ENCODE measurements around the gene IQGAP1.

The IQGAP1 gene

DNA sequence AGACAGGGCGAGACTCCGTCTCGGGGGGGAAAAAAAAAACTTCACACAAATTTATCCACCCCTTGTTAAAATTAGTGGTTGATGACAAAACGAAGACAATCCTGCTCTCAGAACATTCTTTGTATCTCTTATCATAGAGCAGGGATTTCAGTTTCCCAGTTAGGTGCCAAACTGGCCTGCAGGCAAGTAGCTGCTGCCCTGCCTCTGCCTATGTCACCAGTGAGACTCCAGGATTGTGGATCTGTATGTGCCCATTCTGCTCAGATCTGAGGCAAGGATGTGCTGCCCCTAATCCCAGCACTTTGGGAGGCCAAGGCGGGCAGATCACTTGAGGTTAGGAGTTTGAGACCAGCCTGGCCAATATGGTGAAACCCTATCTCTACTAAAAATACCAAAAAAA lies 54.4 kb downstream of the IQGAP1 start:
- no peak for DNase-seq

DNA sequence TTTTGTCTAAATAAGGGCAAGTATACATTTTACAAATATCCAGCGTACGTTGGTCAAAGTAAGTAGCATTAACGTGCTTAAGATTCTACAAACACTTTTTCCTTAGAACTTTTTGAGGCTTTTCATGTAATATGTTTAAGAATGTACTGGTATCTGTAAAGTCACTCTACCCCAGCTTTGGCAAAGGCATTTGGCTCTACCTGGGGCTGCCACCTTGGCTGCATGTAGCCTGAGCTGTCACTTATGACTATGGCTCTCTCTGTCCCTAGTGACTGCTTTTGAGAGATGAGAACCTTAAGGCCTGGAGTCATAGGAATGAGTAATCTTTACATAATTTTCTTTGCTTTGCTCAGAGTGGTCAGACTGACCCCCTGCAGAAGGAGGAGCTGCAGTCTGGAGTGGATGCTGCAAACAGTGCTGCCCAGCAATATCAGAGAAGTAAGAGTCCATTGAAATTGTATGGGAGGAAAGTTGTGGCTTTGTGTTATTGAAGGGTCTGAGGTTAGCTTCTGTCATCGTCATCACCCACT lies 61.2 kb downstream of the IQGAP1 start:
- DNase-seq = no peak

DNA sequence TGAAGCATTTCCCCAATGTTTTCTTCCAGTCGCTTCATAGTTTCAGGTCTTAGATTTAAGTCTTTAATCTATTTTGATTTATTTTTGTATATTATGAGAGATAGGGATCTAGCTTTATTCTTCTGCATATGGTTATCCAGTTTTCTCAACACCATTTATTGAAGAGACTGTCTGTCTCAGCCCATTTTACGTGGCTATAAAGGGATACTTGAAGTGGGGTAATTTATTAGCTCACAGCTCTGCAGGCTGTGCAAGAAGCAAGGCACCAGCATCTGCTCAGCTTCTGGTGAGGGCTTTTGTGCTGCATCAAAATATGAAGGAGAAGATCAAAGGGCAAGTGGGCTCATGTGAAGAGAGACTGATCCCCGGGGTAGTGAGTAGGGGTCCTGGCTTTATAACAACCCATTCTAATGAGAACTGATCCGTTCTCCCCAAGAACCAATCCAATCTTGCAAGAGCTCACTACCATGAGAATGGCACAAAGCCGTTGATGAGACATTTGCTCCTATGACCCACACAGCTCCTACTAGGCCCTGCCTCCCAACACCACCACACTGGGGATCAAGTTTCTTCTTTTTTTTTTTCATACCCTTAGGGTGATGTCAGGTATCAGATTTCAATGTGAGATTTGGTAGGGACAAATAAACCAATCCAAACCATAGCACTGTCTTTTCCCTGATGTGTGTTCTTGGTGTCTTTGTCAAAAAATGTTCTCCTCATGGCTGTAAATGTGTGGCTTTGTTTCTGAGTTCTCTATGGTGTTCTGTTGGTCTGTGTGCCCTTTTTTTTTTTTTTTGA lies 63.2 kb downstream of the IQGAP1 start:
- no peak for DNase-seq

DNA sequence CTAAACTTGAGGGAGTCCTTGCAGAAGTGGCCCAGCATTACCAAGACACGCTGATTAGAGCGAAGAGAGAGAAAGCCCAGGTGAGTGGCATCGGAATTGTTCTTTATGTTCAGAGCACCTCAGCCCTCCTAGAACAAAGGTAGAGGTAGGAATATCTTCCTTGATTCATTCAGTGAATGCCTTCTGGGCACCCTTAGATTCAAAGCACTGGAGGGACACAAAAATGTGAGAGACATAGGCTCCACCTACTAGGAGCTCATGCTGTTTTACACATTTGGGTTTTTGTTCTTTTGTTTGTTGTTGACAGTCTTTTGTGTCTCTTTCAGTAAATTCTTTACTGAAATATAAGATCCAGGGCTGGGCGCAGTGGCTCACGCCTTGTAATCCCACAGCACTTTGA lies 68.2 kb downstream of the IQGAP1 start:
- no peak for DNase-seq

DNA sequence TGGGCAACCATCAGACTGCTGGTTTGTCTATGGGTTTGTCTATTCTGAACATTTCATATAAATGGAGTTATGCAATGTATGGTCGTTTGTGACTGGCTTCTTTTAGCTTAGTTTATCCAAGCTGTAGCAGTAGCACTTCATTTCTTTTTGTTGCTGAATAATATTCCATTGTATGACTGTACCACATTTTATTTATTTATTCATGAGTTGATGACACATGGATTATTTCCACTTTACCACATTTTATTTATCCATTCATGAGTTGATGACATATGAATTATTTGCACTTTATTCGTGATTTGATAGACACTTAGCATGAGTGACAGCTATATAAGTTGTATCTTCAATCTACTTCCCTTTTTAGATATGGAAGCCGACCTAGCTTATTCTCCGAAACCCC lies 70.0 kb downstream of the IQGAP1 start:
- no peak for DNase-seq

DNA sequence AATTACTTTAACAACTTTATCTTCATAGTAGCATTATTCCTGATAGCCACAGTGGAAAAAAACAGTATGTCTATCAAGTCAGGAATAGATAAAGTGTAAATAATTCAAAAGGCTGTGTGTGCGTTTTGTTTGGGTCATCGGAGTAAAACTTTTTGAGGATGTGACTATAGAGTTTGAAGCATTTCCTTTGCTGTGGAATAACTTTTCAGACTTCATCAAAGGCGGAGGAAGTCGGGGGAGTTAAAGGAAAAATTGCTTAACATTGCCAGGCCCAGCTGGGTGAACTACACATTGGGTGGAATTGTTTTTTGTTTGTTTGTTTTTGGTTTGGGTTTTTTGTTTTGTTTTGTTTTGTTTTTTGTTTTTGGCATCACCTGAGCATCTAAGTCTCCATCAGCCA lies 71.3 kb downstream of the IQGAP1 start:
- DNase-seq = no peak

DNA sequence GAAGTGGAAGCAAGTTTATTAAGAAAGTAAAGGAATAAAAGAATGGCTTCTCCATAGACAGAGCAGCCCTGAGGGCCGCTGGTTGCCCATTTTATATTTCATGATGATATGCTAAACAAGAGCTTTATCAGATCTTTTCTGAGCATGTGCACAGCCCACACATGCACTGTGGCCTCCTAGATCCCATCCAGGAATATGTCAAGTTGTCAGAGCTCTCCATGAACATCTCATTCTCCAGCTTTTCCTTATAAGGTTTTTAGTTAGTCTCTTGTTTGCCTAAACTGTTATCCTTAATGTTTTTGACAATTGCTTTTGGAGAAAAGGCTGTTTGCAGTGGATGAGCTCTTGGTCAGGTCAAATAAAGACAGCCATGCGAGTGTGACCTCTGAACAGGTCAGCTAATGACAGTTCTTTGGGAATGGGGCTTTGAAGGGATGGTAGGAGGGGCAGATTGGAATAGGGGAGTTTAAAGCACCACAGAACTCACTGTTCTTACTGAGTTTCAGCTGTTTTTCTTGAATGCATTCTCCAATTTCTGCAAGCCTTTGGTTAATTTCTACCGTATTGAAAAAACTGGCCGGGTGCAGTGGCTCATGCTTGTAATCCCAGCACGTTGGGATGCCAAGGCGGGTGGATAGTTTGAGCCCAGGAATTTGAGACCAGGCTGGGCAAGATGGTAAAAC lies 72.2 kb downstream of the IQGAP1 start:
- DNase-seq = no peak

DNA sequence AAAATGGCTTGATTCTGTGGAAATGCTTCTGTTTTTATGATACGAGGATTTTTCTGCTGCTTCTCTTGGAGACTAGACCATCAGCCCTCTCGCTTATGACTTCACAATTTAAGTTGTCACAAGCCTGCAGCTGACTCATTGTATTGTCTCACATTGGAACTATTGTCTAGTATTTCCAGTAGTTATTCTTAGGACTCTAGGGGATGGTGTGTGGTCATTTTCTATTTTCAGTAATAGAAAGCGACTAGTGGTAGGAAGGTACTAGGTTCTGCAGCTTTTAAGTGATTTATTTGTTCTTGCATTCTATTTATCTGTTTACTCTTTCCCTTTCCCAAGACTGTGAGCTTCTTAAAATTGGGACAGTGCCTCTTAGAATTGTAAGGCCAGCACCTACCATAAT lies 75.3 kb downstream of the IQGAP1 start:
- DNase-seq = no peak

DNA sequence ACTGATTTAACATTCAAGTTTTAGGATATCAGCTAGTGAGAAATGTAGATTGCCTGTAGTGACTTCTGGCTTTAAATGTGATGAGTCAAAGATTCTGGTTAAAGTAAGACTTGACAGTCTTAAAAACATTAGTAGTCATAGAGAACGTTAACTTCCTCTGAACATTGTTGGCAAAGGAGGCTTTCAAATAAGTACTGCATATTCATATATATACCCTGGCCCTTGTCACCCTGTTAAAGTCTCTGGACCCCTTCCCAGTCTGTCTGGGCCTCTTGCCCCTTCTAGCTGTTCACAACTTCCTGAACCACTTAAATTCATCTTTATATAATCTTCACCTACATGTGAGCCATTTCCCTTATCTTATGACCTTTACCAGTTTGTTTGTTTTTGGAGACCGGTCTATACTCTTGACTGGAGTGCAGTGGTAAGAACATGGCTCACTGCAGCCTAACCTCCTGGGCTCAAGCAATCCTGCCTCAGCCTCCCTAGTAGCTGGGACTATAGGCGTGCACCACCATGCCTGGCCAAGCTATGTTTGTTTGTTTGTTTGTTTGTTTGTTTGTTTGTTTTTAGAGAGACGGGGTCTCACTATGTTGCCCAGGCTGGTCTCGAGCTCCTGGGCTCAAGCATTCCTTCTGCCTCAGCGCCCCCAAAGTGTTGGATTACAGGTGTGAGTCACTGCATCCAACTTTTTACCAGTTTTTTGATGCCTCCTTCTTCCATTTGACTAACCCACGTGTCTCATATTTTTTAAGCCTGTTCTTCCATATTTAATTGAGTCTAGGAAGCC lies 77.3 kb downstream of the IQGAP1 start:
- DNase-seq = no peak

DNA sequence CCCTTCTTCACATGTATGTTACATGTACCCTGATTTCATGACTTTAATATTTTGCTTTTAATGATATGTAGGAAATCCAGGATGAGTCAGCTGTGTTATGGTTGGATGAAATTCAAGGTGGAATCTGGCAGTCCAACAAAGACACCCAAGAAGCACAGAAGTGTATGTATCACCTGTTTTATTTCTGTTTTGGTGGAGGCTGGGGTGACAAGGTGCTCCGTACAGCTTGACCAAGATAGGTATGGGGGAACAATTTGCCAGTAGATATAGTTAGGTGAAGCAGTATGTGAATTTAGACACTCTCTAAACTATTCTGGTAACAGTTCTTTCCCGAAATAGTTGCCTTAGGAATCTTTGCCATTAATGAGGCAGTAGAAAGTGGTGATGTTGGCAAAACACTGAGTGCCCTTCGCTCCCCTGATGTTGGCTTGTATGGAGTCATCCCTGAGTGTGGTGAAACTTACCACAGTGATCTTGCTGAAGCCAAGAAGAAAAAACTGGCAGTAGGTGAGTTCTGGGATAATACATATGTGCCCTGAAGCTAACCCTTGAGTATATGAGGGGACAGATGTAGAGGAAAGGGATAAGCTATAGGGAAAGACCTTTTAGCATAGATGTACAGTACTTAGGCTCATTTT lies 78.0 kb downstream of the IQGAP1 start:
- DNase-seq = no peak

DNA sequence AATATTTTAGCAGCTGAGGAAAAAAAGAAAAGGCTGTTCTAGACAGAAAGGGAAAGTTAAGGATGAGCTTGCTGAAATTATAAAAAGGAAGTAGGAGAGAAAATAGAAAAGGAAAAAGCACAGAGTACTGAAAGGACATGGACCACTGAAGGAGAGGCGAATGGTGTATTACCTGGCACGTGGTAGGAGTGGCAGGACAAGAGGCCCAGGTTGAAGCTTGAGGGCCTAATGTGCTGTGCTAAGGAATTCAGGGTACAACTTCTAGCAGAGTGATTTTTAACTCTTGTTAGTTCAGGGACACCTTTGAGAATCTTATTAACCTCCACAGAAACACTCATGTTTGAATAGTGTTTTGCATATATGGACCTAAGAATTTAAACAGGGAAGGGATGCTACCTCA lies 81.7 kb downstream of the IQGAP1 start:
- no peak for DNase-seq

DNA sequence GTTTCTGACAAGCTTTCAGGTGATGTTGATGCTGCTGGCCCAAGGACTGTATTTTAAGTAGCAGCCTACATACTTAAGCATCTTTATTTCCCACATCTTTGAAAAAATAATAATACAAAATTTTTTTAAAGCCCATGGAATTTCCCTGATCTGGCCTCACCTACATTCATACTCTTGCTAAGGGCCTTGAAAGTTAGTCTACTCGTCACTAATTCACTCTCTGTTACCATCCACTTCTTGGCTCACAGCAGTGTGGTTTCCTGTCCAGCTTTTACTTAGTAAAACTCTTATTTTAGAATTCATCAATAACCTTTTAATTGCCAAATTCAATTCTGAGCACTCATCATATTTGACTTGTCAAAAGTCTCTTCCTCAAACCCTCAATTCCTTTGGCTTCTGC lies 82.4 kb downstream of the IQGAP1 start:
- DNase-seq = no peak

DNA sequence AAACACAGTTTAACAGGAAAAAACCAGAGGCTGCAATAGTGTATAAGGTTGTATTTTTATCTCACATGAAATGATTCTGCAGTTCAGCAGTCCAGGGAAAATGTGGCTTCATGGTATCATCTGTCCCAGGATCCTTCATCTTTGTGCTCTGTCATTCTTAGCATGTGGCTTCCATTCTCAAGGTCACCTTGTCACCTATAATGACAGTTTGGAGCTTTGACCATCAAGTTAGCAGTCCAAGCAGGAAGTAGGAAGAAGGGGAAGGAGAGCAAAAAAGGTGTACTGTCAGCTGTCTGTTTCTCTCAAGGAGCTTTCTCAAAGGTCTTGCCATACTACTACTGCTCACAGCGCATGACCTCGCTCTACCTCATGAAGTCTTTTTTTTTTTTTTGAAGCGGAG lies 83.1 kb downstream of the IQGAP1 start:
- no peak for DNase-seq

DNA sequence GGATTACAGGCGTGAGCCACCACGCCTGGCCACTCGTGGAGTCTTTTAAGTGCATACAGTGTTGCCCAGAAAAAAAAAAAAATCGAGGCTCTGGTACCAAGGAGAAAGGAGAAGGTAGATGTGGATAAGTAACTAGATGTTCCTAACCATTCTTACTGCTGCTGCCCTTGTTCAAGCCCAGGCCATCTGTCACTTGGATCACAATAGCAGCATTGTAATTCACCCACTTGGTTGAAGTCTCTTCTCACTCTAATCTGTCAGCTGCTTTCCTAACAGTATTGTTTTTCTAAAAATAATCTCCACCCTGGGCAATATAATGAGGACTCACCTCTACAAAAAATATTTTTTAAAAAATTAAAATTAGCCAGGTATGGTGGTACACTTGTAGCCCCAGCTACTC lies 83.7 kb downstream of the IQGAP1 start:
- DNase-seq = no peak

DNA sequence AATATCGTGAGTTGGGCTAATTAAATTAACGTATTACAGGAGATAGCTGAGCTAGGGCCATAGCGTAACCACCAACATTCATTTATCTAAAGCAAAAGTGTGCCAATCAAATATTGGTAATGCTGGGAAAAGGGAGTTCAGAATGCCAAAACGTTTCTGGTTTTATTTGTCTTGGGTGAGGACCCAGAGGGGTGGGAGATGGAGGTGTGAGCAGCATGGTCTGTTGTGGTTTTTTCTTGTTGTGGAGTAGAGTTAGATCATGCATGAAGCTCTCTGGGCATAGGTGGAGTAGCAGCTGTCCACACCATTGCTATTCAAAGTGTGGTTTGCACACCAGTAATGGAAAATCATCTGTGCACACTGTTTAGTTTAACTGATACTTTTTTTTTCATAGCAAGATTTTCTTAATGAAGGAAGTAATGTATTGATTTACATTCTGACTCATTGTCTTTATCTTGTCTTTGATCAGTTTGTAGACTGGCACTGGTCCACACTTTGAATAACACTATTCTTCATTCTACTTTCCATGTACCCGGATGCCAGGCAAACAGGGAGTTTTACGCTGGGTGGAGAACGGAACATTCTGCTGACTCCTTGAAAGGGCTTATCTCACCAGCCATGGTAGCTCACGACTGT lies 90.9 kb downstream of the IQGAP1 start:
- DNase-seq = no peak

DNA sequence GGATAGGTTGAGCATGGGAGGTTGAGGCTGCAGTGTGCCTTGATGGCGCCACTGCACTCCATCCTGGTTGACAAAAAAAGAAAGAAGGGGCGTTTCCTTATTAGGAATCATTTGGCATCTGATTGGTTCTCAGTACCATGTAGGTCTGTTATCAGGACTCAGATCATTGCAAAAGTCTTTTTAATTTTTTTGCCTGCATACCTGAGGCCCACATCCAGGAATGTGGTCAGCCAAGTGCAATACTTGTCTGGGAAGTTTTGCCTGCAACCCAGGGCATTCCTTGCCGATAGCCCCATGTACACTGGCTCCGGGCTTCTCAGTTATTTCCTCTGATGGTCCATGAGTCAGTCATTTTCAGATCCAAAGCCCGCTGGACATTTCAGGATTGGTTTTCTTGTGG lies 91.6 kb downstream of the IQGAP1 start:
- no peak for DNase-seq

DNA sequence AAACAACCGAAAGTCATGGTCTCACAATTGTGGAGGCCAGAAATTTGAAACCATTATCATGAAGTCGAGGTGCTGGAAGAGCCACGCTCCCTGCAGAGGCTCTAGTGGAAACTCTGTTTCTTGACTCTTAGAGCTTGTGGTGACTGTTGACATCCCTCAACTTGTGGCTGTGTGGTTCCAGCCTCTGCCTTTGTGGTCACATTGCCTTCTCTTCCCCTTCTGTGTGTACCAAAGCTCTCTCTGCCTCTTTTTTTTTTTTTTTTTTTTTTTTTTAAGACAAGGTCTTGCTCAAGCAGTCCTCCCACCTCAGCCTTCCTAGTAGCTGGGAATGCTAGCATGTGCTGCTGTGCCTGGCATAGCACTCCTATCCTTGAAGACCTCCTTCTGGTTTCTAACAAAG lies 93.0 kb downstream of the IQGAP1 start:
- no peak for DNase-seq

DNA sequence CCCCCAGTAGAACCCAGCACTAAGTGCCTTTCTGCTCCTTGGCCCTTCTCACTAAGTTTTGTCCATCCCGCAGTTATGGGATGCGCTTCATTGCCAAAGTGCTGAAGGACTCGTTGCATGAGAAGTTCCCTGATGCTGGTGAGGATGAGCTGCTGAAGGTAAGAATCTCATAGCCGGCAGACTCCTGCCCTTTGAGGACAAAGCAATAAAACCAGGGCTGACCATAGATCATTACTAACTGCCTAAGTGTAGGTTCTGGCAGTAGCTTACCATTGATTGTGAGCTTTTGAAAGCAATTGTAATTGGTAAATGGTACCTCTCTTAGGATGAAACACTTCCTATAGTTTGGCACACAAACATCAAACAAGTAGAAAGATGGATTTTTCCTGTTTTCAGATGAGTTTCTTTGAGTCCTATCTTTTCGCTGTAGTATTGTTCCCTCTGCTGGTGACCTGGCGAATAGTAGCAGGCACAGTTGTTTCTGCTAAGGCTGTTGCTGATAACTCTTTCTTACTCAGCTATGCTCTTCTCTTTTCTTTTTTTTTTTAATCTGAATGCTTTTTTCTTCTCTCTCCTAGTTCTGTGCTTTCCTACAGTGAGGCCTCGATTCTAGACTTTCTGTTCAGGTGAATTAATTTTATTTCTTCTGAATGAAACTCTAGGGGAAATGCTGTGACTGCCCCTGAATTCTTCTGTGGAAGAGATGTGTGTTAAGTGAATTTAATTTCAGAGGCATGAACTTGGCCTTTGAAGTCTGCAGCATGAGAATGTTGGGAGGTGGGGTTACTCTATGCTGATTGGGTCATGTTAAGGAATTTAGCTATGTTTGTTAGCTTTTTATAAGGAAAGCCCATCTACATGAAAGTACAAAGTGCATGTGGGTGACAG lies 94.3 kb downstream of the IQGAP1 start:
- DNase-seq = no peak

DNA sequence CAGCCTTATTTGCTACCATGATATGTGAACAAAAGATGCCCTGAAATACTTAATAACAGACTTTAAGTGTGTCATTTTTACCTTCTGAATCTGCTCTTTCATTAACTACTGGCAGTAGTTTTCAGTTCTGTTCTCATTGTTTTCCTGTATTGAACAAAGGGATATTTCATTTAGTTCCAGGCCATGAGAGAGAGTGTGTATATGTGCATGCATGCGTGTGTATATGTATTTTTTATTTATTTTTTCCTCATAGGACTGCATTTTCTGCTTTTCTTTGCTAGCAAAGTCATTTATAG lies 94.9 kb downstream of the IQGAP1 start:
- DNase-seq = no peak

DNA sequence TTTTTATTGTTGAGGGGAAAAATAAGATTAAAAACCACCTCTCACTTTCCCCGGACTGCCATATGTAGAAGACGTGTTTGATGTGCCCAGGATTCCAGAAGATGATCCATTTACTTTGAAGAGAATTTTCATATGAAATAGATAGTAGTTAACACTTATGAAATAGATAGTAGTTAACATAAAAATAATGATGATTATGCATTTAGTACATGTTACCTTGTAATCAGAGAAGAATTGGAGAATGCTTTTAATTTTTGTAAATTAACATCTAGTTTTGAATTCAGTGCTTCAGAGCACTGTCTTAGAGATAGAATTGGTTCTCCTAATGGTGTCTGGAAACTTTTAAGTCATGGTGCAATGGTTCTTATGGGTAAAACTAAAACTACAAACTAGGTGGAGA lies 95.6 kb downstream of the IQGAP1 start:
- no peak for DNase-seq

DNA sequence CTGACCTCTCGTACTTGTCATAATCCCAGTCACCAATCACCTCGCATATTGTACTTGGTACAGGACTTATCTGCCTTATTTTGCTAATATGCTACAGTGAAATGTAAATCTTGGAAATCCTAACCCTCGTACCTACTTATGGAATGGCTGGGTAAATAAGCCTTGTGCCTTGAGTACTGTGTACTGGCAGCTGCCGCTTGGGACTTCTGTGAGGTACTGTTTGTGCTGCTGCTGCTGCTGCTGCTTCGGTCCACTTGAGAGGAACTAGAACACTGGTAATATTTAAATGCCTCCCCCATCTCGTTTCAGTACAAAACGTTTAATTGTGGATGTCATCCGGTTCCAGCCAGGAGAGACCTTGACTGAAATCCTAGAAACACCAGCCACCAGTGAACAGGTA lies 99.1 kb downstream of the IQGAP1 start:
- no peak for DNase-seq

DNA sequence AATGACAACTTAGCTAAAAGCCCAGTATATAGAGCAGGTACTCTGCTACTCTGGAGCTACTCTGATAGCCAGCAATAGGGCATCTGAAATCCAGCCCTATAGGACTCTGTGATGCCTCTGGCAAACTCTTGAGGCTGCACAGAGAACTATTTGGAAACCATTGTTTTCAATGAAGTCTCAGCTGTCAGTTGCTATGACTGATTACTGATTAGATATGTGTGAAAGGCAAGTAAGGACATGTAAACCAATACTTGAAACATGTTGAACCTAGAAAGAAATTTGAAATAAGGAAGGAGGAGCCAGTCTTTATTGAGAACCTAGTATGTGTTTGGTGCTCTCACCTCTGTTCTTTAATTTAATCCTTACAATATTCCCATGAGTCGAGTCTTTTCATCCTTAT lies 101.5 kb downstream of the IQGAP1 start:
- no peak for DNase-seq
